HG03457 (cell line): Measurements from ENCODE around the gene DCUN1D4.

Experiments used
- ATAC-seq: cut with Tn5 transposase; IDR thresholded peaks from one replicate; pipeline ENCODE4 v1.9.1; 2021; ENCODE audit warnings: moderate number of reproducible peaks; ENCODE audit not compliant: unreplicated experiment

Gene DCUN1D4

DNA sequence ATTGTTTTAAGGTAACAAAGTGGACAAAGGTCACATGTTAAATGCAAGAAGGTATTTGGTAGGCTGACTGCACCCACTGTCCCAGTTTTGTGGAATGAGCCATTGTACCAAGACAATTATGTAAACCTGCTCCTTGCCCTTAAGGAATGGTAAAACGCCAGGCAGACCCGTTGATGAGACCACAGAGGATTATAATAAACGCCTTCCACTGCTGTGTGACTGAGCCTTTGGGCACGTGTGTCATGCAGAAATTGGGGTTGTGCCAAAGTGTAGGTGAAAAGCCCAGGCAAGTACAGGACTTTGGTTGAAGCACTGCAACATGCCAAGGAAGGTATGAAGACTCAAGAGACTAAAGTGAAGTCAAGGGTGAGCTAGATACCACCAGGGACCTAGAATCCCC, 117.5 kb downstream of the DCUN1D4 start:
- no peak for ATAC-seq

DNA sequence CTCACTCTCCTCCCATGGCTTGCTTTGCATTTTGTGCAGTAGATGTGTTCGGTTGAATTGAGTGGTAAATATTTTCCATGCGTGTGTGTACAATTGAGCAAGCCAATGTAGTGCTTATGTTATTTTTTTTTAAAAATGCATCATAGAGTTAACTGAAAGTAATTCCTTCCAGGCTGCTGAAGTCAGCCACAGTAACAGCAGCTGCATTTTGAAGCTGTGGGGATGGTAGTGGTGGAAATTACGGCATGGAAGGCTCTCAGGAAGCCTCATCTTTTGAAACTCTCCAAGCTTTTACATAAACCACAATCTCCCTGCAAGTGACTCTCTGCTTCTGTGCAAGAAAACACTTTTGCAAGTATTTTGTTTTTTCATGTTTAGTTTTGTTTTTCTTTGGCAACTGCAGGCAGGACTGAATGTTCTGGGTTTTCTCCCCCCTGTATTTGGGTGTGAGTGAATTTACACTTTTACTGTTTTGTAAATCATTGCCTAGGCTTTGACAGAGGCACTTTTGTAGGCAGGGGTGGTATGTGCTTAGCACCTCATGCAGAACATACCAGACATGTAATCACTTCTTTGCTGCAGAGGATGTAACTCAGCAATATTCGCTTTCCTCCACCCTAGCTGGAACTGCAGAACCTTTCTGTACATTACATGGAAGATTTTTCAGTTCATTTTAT, 121.0 kb downstream of the DCUN1D4 start:
- ATAC-seq, result no peak

DNA sequence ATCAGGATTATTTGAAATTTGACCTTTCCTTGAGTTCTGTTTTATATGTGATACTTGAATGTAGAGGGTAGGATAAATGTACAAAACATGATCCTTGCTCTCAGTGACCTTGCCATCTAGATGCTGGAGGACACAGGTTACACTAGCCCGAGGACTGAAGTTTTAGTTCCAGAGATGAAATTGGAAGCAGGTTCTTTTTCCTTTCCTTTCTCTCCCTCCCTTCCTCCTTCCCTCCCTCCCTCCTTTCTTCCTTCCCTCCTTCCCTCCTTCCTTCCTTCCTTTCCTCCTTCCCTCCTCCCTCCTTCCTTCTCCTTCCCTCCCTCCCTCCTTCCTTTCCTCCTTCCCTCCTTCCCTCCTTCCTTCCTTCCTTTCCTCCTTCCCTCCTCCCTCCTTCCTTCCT, 122.9 kb downstream of the DCUN1D4 start:
- ATAC-seq, result no peak
